Measurements from ENCODE around the gene CDC37L1. TPM values are rescaled to one million over a fixed set of nuclear protein-coding genes. Genes with fewer than 3 reads are reported as not detected.

The CDC37L1 gene
- total RNA-seq, 4 donors from 2014 or later, result 33.8 to 44.6 (median 37.3) TPM

- peak overlapping the region in 1 of 3 donors; percentile 83 for H3K4me3 ChIP-seq (replicated peaks in 1 of 3)
- TF ChIP-seq POLR2A (IDR thresholded peaks at IDR 0.05), result no peak
- TF ChIP-seq, protein P1, sequence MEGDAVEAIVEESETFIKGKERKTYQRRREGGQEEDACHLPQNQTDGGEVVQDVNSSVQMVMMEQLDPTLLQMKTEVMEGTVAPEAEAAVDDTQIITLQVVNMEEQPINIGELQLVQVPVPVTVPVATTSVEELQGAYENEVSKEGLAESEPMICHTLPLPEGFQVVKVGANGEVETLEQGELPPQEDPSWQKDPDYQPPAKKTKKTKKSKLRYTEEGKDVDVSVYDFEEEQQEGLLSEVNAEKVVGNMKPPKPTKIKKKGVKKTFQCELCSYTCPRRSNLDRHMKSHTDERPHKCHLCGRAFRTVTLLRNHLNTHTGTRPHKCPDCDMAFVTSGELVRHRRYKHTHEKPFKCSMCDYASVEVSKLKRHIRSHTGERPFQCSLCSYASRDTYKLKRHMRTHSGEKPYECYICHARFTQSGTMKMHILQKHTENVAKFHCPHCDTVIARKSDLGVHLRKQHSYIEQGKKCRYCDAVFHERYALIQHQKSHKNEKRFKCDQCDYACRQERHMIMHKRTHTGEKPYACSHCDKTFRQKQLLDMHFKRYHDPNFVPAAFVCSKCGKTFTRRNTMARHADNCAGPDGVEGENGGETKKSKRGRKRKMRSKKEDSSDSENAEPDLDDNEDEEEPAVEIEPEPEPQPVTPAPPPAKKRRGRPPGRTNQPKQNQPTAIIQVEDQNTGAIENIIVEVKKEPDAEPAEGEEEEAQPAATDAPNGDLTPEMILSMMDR (IDR thresholded peaks at IDR 0.05), result no peak
- no peaks in the 10 kb centered on the region for H3K36me3 ChIP-seq
- peaks cover 7 to 18% of the 10 kb centered on the region in 2 donors for H3K4me1 ChIP-seq
- no peaks in the 10 kb centered on the region for H3K27me3 ChIP-seq
- intact Hi-C loops (cut with DNase I), result no loop called here
- no peaks in the 10 kb centered on the region for H3K9me3 ChIP-seq
- H3K27ac ChIP-seq, result peak overlapping the region; percentile 80 to 96 (median 85)
- DNase-seq, result no peak
- WGBS, 2 donors, result 46 to 60% methylated on average over 3 of the region's 3 CpGs
These were observed 62.9 kb downstream of the CDC37L1 start for GRCh38 chr9:4742246-4742645.

- no peak overlapping the region for H3K27ac ChIP-seq
- TF ChIP-seq, protein P1 (IDR thresholded peaks at IDR 0.05), result no peak
- no peak for TF ChIP-seq POLR2A (IDR thresholded peaks at IDR 0.05)
- no peak for DNase-seq
- H3K27me3 ChIP-seq, result no peaks in the 10 kb centered on the region
- peaks cover 7 to 18% of the 10 kb centered on the region in 2 donors for H3K4me1 ChIP-seq
- H3K36me3 ChIP-seq, result no peaks in the 10 kb centered on the region
- H3K4me3 ChIP-seq (replicated peaks in 1 of 3), result no peak overlapping the region
- WGBS, 2 donors, result 79 to 88% methylated on average over 5 of the region's 5 CpGs
- intact Hi-C loops (cut with DNase I), result no loop called here
- H3K9me3 ChIP-seq, result no peaks in the 10 kb centered on the region
These were observed 63.9 kb downstream of the CDC37L1 start for GRCh38 chr9:4743131-4743875.

- 90 to 91% methylated on average over 2 of the region's 2 CpGs for WGBS, 2 donors
- H3K27me3 ChIP-seq, result no peaks in the 10 kb centered on the region
- intact Hi-C loops (cut with DNase I), result no loop called here
- H3K27ac ChIP-seq, result no peak overlapping the region
- DNase-seq, result no peak
- TF ChIP-seq, protein P1 (IDR thresholded peaks at IDR 0.05), result no peak
- no peak for TF ChIP-seq POLR2A (IDR thresholded peaks at IDR 0.05)
- no peaks in the 10 kb centered on the region for H3K9me3 ChIP-seq
- H3K4me3 ChIP-seq (replicated peaks in 1 of 3), result no peak overlapping the region
- H3K36me3 ChIP-seq, result no peaks in the 10 kb centered on the region
- peaks cover 0 to 5% of the 10 kb centered on the region in 2 donors for H3K4me1 ChIP-seq
These were observed 67.1 kb downstream of the CDC37L1 start for GRCh38 chr9:4746278-4747030.

DNA sequence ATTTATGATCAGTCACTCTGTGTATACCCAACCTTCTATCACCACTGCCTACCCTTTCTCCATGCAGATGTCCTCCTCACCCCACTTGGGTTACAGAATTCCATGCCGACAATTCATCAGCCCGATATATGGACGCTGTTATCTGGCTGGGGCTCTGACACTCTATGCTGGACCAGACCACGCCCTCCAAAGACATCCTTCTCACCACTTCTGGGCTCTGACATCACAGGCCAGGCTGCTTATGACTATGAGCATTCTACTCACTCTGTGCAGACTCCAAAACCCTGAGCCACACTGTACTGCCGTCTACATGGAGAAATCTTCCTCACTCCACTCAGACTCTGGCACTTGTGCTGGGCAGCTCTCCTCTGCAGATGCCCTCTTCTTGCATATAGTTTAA is 69.2 kb downstream of the CDC37L1 start:
- H3K27me3 ChIP-seq, result no peaks in the 10 kb centered on the region
- H3K4me1 ChIP-seq, result no peaks in the 10 kb centered on the region
- H3K9me3 ChIP-seq, result no peaks in the 10 kb centered on the region
- DNase-seq, result no peak
- 96 to 100% methylated on average over 5 of the region's 5 CpGs for WGBS, 2 donors
- intact Hi-C loops (cut with DNase I), result no loop called here
- H3K4me3 ChIP-seq (replicated peaks in 1 of 3), result no peak overlapping the region
- H3K27ac ChIP-seq, result no peak overlapping the region
- H3K36me3 ChIP-seq, result no peaks in the 10 kb centered on the region
- TF ChIP-seq, protein P1 (IDR thresholded peaks at IDR 0.05), result no peak
- no peak for TF ChIP-seq POLR2A (IDR thresholded peaks at IDR 0.05)

Measured in thyroid gland (tissue), 4 donors.